HG02798 (cell line): Measurements from ENCODE around the gene PICK1.
A peak's percentile ranks its signal among the peaks of the same experiment; 100 is the strongest.

Experiments used
- ATAC-seq: cut with Tn5 transposase; IDR thresholded peaks from one replicate; pipeline ENCODE4 v1.9.1; 2021; ENCODE audit warnings: mild to moderate bottlenecking; ENCODE audit not compliant: unreplicated experiment, poor library complexity

PICK1 gene

GRCh38 chr22:38046070-38046748, 11.0 kb upstream of the PICK1 start:
- ATAC-seq, result no peak

- no peak for ATAC-seq
These were observed 7.2 kb upstream of the PICK1 start for GRCh38 chr22:38049812-38050619.

DNA sequence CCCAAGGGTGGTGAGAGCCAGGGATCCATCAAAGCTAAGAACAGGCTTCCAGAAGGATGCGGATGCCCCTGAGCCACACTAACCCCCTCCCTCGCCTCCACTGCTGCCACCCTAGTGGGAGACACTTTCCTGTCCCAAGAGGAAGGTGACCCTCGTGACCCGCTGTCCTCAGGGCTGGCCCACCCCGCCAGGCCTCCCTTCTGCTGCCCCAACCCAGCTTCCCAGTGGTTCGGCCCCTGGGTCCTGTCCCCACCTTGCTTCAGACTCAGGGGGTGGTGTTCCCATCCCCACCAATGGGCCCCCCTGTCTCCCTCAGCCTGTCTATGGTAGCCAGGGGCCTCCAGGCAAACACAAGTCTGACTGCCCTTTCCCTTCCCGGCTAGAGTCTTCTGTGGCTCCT, 6.5 kb upstream of the PICK1 start:
- no peak for ATAC-seq

- no peak for ATAC-seq
These were observed 5.9 kb upstream of the PICK1 start for GRCh38 chr22:38051261-38051660.

GRCh38 chr22:38051900-38052862, 5.0 kb upstream of the PICK1 start:
- ATAC-seq, result peak; percentile 63

DNA sequence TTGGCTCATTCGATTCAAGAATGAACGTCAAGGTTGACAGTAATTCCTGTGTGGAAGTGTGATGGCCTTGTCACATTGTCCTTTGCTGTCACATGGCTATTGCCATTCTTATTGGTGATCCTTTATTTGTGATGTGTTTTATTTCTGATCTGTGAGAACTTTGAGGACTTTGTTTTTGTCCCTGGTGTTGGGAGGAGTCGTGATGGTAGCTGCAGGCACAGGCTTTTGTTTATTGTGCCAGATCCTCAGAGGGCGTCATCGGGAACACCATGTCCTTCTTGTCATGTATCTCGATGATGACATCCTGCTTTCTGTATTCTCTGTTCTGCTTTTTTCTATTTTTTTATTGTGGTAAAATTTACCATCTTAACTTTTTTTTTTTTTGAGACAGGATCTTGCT, 5.6 kb downstream of the PICK1 start:
- ATAC-seq, result no peak

DNA sequence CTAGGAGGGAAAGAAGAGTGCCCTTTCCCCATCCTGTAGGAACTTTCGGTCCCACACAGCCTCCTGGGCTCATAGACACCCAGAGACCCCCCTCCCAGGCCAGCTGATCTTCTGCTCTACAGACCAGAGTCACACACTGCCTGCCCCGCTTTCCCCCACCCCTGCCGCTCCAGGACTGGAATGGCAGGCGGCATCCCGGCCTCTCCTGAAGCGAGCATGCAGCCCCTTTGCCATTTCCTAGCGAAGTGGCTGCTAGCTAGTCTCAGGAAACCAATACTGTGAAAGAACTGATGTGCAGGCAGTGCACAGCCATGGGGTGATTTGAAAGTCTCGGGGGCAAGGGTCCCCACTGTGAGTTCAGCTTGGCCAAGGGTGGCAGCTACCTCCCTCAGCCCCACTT, 8.3 kb downstream of the PICK1 start:
- no peak for ATAC-seq

DNA sequence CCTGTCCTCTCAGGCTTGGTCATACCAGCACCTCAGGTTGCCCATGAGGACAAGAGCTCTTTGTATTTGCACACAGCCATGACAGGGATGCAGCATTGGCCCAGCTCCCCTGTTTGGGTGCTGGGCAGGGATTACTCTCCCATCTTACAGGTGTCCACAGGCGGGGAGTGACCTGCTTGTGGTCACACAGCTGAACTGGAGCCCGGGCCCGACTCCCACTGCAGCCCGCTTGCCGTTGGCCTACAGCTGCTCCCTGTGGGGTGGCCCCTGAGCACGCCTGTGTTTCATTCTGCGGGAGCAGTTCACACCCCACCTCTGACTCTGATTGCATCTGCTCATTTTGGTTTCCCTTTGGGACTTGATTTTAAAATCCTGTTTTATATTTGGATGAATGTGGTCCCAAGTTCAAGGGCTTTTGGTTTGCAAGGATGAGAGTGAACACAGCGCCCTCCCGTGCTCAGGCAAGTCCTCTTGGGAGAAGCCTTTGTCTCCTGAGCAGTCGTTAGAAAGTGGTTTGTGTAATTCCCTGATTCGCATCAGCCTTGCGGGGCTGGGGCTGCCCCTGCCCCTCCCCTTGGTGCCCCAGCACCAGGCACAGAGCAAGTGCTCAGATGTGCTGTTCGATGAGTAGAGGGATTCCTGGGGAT, 9.3 kb downstream of the PICK1 start:
- no peak for ATAC-seq

GRCh38 chr22:38067028-38067415, 9.8 kb downstream of the PICK1 start:
- no peak for ATAC-seq

- no peak for ATAC-seq
These were observed 10.7 kb downstream of the PICK1 start for GRCh38 chr22:38067761-38068360.

DNA sequence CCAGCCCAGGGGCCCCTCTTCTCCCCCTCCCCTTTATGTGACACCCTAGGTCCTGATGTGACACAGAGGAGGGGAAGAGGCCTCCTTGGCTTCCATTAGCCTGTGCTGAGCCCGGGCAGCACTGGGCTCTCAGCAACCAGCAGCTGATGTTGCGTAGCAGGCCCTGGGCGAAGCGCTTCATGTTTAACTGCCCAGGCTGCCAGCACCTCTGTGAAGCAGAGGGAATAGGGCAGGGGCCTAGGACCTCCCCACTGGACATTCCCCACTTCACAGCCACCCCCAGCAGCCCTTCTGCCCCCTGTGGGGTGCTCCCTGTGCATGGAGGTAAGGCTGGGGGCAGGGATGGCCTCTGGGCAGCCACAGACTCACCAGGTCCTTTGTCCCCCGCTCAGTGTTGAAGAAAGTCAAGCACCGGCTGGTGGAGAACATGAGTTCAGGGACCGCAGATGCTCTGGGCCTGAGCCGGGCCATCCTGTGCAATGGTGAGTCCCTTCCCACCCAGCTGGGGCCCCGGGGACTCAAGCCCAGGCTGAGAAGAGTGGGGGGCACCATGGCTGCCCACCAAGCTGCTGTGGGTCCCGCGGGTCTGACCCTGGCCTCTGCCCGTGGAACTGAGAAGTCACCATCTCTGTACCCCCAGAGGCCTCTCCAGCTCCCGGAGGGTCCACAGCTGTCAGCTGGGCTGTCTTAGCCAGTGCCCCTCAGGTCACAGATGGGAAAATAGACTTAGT, 11.6 kb downstream of the PICK1 start:
- no peak for ATAC-seq

- no peak for ATAC-seq
These were observed 12.4 kb downstream of the PICK1 start for GRCh38 chr22:38069372-38070249.

- ATAC-seq, result no peak
These were observed 13.2 kb downstream of the PICK1 start for GRCh38 chr22:38070250-38070921.

- ATAC-seq, result no peak
These were observed 14.5 kb downstream of the PICK1 start for GRCh38 chr22:38071421-38072321.

DNA sequence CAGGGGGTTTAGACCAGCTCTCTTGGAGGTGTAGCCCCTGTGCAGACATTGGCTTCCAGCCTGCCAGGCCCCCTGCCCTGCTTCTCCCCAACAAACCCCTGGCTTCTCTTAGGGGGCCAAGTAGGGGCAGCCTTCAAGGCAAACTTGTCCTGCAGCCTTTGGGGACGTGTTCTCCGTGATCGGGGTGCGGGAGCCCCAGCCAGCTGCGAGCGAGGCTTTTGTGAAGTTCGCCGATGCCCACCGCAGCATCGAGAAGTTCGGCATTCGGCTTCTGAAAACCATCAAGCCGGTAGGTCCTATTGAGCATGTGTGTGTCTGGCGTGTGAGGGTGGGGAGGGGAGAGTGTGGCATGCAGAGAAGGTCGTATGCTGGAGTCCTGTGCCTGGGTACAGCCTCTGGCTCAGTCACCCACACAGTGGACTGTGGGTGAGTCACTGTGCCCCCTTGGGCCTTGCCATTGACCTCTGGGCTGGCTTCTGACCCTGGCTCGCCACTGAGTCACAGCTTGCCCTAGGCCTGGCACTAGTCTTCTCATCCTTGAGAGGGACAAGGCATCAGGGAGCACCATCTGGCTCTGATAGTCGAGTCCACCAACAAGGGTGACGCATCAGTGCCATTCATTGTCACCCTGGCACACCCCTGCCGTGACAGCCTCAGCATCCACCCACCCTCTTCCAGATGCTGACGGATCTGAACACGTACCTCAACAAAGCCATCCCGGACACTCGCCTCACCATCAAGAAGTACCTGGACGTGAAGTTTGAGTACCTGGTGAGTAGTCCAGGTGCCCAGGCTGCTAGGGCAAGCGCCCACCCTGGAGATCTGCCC, 15.3 kb downstream of the PICK1 start:
- no peak for ATAC-seq
